ENCODE measurements around the gene BTF3.

GRCh38 chr5:73513996-73514395 is 15.8 kb downstream of the BTF3 start:
- no peak for TF ChIP-seq CTCF (IDR thresholded peaks at IDR 0.05; ENCODE audit: borderline replicate concordance, extremely low read depth, low read length, poor library complexity, severe bottlenecking)
- TF ChIP-seq EZH2 (IDR thresholded peaks at IDR 0.05; ENCODE audit: borderline replicate concordance, low read depth, low read length, severe bottlenecking): no peak

Measured in DND-41 (cell line).